LNCAP (cell line): ENCODE data around the gene TMEM69.

ENCODE experiments used
- TF ChIP-seq, protein P1 (sequence below): fragments of 450-650 bp; IDR thresholded peaks from 2 replicates; pipeline ENCODE4 v1.5.1; 2017; ENCODE audit warnings: mild to moderate bottlenecking

Gene TMEM69

GRCh38 chr1:45679123-45679522 lies 8.9 kb upstream of the TMEM69 start:
- TF ChIP-seq, protein P1, sequence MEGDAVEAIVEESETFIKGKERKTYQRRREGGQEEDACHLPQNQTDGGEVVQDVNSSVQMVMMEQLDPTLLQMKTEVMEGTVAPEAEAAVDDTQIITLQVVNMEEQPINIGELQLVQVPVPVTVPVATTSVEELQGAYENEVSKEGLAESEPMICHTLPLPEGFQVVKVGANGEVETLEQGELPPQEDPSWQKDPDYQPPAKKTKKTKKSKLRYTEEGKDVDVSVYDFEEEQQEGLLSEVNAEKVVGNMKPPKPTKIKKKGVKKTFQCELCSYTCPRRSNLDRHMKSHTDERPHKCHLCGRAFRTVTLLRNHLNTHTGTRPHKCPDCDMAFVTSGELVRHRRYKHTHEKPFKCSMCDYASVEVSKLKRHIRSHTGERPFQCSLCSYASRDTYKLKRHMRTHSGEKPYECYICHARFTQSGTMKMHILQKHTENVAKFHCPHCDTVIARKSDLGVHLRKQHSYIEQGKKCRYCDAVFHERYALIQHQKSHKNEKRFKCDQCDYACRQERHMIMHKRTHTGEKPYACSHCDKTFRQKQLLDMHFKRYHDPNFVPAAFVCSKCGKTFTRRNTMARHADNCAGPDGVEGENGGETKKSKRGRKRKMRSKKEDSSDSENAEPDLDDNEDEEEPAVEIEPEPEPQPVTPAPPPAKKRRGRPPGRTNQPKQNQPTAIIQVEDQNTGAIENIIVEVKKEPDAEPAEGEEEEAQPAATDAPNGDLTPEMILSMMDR: no peak

DNA sequence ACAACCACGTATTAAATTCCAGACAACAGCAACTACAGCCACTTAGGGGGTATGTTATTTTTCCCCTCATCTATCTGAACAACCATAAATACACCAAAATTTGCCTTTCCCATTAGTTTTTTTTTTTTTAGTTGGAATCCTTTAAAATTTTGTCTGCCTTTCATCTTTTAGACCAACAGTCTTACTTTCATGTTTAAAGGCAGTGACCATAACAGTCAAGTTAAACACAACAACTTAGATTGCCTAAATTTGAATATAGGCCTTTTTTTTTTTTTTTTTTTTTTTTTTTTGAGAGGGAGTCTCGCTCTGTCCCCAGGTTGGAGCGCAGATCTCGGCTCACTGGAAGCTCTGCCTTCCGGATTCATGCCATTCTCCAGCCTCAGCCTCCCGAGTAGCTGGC lies 5.0 kb upstream of the TMEM69 start:
- TF ChIP-seq, protein P1: no peak

DNA sequence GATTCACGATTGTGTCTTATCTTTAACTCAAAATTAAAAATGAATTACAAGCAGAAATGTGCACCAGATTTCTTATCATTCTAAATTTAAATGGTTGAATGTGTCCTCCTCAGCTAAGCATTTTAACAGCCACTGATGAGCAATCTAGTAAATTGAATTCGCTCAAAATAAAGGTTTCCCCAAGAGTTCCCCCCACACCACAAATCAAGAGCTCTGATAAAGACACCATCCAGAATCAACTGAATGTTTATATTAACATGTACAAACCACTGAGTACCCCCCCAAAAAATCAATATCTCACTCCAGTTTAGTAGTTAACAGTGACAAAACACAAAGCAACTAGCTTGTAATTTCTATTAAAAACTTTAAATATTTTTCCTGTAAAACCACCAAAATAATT lies 3.6 kb upstream of the TMEM69 start:
- TF ChIP-seq, protein P1: no peak

DNA sequence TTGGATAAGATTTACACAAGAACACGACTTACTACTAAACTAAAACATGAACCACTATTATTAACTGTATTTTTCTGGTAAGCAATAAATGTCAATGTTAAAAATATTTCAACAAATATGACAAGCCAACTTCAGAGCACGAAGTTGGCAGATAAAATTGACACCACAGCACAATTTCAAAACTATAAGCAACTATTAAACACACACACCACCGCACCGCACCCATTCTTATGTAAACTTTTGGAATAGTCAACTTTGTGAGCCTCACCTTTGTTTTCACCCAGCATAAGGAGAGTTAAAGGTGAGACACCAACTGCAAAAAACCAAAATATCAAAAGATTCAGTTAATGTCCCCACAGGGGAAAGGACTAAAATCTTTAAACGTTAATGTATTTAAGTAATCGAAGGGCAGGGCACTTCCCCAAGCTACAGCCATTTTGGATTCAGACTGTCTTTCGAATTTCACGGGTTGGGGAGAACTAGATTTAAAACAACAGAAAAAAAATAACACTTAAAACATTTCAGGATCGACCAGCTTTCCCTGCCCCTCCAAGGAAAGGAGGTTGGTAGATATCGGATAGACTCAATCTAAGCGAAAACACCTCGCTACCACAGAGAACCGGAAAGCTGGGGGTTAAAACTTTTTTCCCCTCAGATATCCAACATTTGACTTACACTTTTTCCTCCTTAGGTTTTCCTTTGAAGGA lies 2.5 kb upstream of the TMEM69 start:
- TF ChIP-seq, protein P1: no peak

DNA sequence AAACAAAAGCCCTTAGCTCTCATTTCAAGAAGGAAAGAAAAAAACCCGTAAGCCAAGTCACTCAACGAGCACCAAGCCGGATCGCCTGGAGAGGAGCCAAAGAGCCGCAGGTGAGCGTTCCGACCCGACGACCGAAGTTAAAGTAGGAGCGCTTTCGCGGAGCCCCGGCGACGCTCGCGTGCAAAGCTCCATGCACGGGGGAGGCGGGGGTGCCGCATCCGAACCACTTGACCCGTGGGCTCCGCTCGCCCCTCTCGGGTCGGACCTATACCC lies 2.0 kb upstream of the TMEM69 start:
- TF ChIP-seq, protein P1: no peak

DNA sequence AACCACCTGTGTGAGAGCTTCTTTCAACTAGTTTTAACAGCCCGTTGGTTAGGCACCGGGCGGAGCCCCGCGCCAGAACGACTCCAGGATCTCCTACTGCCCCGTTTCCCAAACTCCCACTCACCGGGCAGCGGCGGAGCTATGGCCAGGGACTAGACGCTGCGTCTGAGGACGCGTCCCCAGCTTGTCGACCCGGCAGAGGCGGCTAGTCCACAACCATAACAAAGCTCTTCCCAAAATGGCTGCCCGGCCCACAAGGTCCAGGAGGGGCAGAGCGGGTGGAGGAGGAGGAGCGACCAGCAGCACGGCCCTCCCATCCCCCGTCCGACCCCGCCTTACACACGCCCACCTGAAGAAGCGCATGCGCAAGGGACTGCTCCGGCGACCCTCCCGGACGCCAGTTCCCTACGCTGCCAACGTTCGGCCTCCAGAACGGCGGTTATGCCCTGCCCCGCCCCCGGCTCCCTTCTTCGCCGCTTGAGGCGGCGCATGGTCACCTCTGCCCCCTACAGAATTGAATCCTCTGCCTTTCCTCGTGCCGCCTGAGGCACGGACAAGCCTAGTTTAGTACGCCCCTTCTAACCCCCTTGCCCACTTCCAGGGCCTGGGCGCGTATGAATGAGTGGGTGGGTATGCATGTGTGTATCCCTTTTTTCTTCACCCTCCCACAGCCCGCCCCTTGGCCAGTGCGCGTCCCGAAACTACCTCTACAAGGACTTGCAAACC lies 1.5 kb upstream of the TMEM69 start, which contains the start of gene GPBP1L1:
Gene GPBP1L1 (minus strand): TSS at position 246 of the 726 bp plus-strand sequence. CDS start 27,446 bp downstream, outside the sequence.
- TF ChIP-seq, protein P1: no peak

DNA sequence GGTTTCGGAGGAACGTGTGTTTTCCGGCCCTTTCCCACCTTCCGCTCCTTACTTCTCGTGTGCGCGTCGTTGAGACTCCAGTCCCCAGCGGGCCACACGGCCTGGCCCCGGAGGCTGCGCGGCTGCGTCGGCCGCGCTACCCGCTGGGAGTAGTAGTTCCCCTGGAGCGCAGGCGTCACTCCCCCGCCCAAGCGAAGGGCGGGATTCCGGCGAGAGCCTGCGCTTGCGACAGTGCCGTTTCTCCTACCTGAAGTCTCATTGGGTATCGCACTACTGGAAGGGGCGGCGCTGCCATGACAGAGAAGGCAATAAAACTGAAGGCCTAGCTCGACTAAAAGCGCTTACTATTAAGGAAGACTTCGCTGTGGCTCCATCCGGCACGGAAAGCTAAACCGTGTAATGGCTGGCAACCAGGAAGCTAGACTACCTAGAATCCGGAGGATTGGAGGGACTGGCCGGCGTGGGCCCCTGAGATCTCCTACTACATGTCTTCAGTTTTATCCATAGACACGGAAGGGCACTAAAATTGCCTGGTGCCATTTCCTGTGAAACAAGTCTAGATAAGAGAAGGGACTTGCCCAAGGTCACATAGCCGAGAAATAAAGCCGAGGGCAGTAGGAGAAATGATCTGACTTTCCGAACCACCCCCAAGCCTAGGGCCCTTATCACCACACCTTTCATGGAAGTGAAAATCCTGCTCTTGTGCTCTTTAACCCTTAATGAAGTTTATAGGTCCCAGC lies 797 bp upstream of the TMEM69 start:
- TF ChIP-seq, protein P1: no peak
